GM12878 (cell line): ENCODE data around the gene AIP. TPM values are rescaled to one million over a fixed set of nuclear protein-coding genes. Genes with fewer than 3 reads are reported as not detected.

Source experiments
- ATAC-seq: fragments of 200-7000 bp; cut with Tn5 transposase; 3 replicates; pipeline ENCODE4 v1.9.1; 2020; ENCODE audit warnings: mild to moderate bottlenecking, moderate library complexity
- BruUV-seq: library from RNA; stranded (reverse); fragments of 400-500 nt; replicated peaks from 2 replicates; lab custom pipeline; 2021; lab: Mats Ljungman, UMichigan
- CTCF ChIA-PET: fragments of 300-600 bp; sonication (Branson Sonifier 250); formaldehyde crosslinking; extraction: SDS; loops from one replicate; lab custom pipeline; 2021; ENCODE audit warnings: inconsistent platforms; lab: Yijun Ruan, JAX
- POLR2A ChIA-PET: fragments of 350-600 bp; formaldehyde crosslinking; extraction: SDS; loops from one replicate; lab custom pipeline; 2021; ENCODE audit warnings: inconsistent platforms; lab: Charles Lee
- RAD21 ChIA-PET: fragments of 300-600 bp; sonication (Branson Sonifier 250); formaldehyde crosslinking; loops from one replicate; lab custom pipeline; 2023; ENCODE audit warnings: antibody characterized with exemption; ENCODE audit not compliant: unreplicated experiment; lab: Charles Lee
- SMC1A ChIA-PET: fragments of 300-600 bp; sonication (Branson Sonifier 250); formaldehyde crosslinking; loops from one replicate; lab custom pipeline; 2023; ENCODE audit not compliant: unreplicated experiment, uncharacterized antibody; lab: Charles Lee
- DNase-seq: peaks from one replicate; pipeline ENCODE4 v3.0.0-alpha.2; 2011; ENCODE audit warnings: low read depth, low spot score
- FAIRE-seq: peaks from 3 replicates; lab custom pipeline; 2011; peaks lifted over from hg19 to GRCh38; lab: Jason Lieb, UNC
- H2AFZ ChIP-seq: 2 replicates; pipeline ENCODE4 v1.6.0; 2011; ENCODE audit warnings: low read depth, low read length, control low read depth; ENCODE audit not compliant: control insufficient read depth
- H3K27ac ChIP-seq: 2 replicates; pipeline ENCODE4 v1.5.1; 2011; ENCODE audit warnings: control low read depth; ENCODE audit not compliant: control insufficient read depth, insufficient read depth
- H3K27me3 ChIP-seq, 2 experiments: replicated peaks in 1 of 2; 2 replicates each; pipeline versions ENCODE4 v1.6.0 to v1.6.1; 2011; ENCODE audit warnings: low read length in 1 of 2; ENCODE audit not compliant: control insufficient read depth in 2 of 2, insufficient read depth in 2 of 2
- H3K36me3 ChIP-seq, 2 experiments: 2 replicates each; pipeline ENCODE4 v1.5.1; 2011; ENCODE audit warnings: low read length in 1 of 2; ENCODE audit not compliant: control insufficient read depth in 2 of 2, insufficient read depth in 2 of 2
- H3K4me1 ChIP-seq: 2 replicates; pipeline ENCODE4 v1.6.1; 2011; ENCODE audit warnings: mild to moderate bottlenecking, low read length, moderate library complexity, mixed read lengths; ENCODE audit not compliant: control insufficient read depth, insufficient read depth
- H3K4me2 ChIP-seq: 2 replicates; pipeline ENCODE4 v1.6.0; 2011; ENCODE audit warnings: control low read depth; ENCODE audit not compliant: control insufficient read depth, insufficient read depth
- H3K4me3 ChIP-seq: fragments of 200-600 bp; sonication (generic); 2 replicates; pipeline ENCODE4 v1.5.1; 2016
- H3K79me2 ChIP-seq: 2 replicates; pipeline ENCODE4 v1.6.0; 2011; ENCODE audit warnings: low read length; ENCODE audit not compliant: control insufficient read depth, insufficient read depth
- H3K9ac ChIP-seq: 2 replicates; pipeline ENCODE4 v1.8.0; 2011; ENCODE audit warnings: low read length, control low read depth, mixed read lengths; ENCODE audit not compliant: control insufficient read depth, insufficient read depth
- H3K9me3 ChIP-seq: replicated peaks from 3 replicates; pipeline ENCODE4 v1.5.1; 2011; ENCODE audit warnings: mild to moderate bottlenecking, low read length; ENCODE audit not compliant: control insufficient read depth, insufficient read depth
- H4K20me1 ChIP-seq: 2 replicates; pipeline ENCODE4 v1.6.0; 2011; ENCODE audit not compliant: control insufficient read depth, insufficient read depth
- HCFC1 ChIP-seq: fragments of 150-350 bp; IDR thresholded peaks from 2 replicates; pipeline ENCODE4 v1.6.1; 2014; ENCODE audit warnings: low read length
- MTA2 ChIP-seq: fragments of 450-650 bp; IDR thresholded peaks from 2 replicates; pipeline ENCODE4 v1.6.1; 2016; ENCODE audit warnings: low read depth, mild to moderate bottlenecking, moderate library complexity
- POLR2A ChIP-seq: IDR thresholded peaks from 2 replicates; pipeline ENCODE4 v1.6.1; 2011; ENCODE audit warnings: low read depth, mild to moderate bottlenecking, low read length
- STAT1 ChIP-seq: fragments of 450-650 bp; conservative IDR thresholded peaks from 2 replicates; pipeline ENCODE4 v1.6.1; 2014; ENCODE audit warnings: antibody characterized with exemption, mild to moderate bottlenecking
- TBL1XR1 ChIP-seq: IDR thresholded peaks from 2 replicates; pipeline ENCODE4 v1.6.1; 2012; ENCODE audit warnings: low read depth, low read length, improper control_type of control experiment
- WGBS: methylation state at CpG from one replicate; pipeline ENCODE4 v1.1.6; 2016; ENCODE audit warnings: low lambda C conversion rate; ENCODE audit not compliant: insufficient replicate concordance, insufficient coverage; ENCODE audit errors: missing lambda C conversion rate; 5-methylcytosine and 5-hydroxymethylcytosine counted together
- in situ Hi-C: fragments of 300-500 bp; cut with MboI; formaldehyde crosslinking; loops from 9 replicates; pipeline ENCODE4 v1.14.3; 2018; ENCODE audit warnings: mixed read lengths
- intact Hi-C: fragments of 100-400 bp; cut with micrococcal nuclease; formaldehyde crosslinking; loops from one replicate; pipeline ENCODE4 v1.14.2; 2022; ENCODE audit not compliant: unreplicated experiment
- polyA plus RNA-seq, 11 experiments: library from polyadenylated mRNA; depleted of rRNA in 4 of 11; unstranded in 6 of 11; stranded (reverse) in 5 of 11; fragments of >200 nt; fragmentation: Nextera tagmentation in 4 of 11; fragmentation: Illumina TruSeq in 1 of 11; extraction: Ambion mirVana in 4 of 11; extraction: Trizol in 1 of 11; gene quantifications; 1 replicate in 1 of 11; 2 replicates in 10 of 11; pipeline versions ENCODE4 v1.2.1 to v1.2.3, GENCODE V29; 2011 to 2016; ENCODE audit warnings: inconsistent platforms in 2 of 11, missing spikeins in 2 of 11, low read depth in 1 of 11
- total RNA-seq, 4 experiments: library from RNA; depleted of rRNA in 3 of 4; stranded (reverse); fragments of >200 nt in 3 of 4; fragmentation: Illumina TruSeq in 1 of 4; extraction: Trizol in 1 of 4; gene quantifications; 2 replicates each; pipeline versions ENCODE4 v1.2.1 to v1.2.3, GENCODE V29; 2013 to 2021
- TF ChIP-seq, protein P1 (sequence below): fragments of 450-650 bp; formaldehyde crosslinking; IDR thresholded peaks from 2 replicates; pipeline ENCODE4 v1.4.0; 2022; ENCODE audit warnings: mild to moderate bottlenecking, moderate library complexity
- TF ChIP-seq, protein P2 (sequence below): fragments of 450-650 bp; IDR thresholded peaks from 2 replicates; pipeline ENCODE4 v1.6.1; 2018; ENCODE audit warnings: mild to moderate bottlenecking, low read depth, moderate library complexity; ENCODE audit not compliant: partially characterized antibody

Gene AIP
- total and polyA plus RNA-seq, 10 of the 15 experiments (the other 5 are each of a cell fraction or from before 2014, with no cell fraction given) = 12.6 to 164 (median 104) TPM

DNA sequence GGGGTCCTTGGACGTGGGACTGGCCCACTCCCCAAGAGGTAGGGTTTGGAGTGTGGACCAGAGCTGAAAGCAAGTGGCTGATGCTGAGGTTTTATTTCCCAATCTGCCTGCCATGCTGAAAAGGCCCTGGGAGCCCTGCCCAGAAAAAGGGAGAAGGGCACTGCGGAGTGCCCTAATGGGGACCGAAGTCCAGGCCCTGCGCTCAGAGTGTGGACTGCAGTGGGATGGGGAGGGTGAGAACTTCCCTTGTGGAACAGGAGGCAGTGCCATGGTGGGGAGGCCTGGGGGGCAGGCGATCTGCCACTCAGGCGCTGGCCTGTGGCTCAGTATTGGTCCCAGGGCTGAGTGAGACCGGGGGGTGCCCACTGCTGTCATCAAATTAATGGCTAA is 34.6 kb upstream of the AIP start:
- H3K9me3 ChIP-seq = no peaks in the 10 kb centered on the region
- H3K9ac ChIP-seq = no peak overlapping the region
- ATAC-seq = no peak
- CTCF ChIA-PET = interaction anchor here (0.7 to 1.5 kb wide), 3 partner anchors 11 to 12 kb away, joined by 3 to 6 read pairs (median 4); no protein-coding TSS in a partner anchor
- 96% methylated on average over 7 of the region's 7 CpGs for WGBS
- SMC1A ChIA-PET = interaction anchor here (1.3 kb wide), 1 partner anchor 11 kb away, joined by 6 read pairs; the partner anchor contains the start of gene PTPRCAP
- H3K4me3 ChIP-seq = no peak overlapping the region
- FAIRE-seq = no peak
- DNase-seq = no peak
- no peaks in the 10 kb centered on the region for H4K20me1 ChIP-seq
- no peak overlapping the region for H2AFZ ChIP-seq
- H3K4me2 ChIP-seq = no peak overlapping the region
- peaks cover 10% of the 10 kb centered on the region for H3K79me2 ChIP-seq
- in situ Hi-C loops = no loop called here
- intact Hi-C loops = no loop called here
- no peak for TF ChIP-seq HCFC1
- TF ChIP-seq POLR2A = 0 out of 2 replicates have a peak, but pooled peaks have one; percentile 19
- H3K27me3 ChIP-seq = no peaks in the 10 kb centered on the region
- no peak overlapping the region for H3K27ac ChIP-seq
- peaks cover 32% of the 10 kb centered on the region for H3K4me1 ChIP-seq
- no peaks in the 10 kb centered on the region for H3K36me3 ChIP-seq
- POLR2A ChIA-PET = interaction anchor here (1.9 kb wide), 2 partner anchors 13 to 36 kb away, joined by 4 to 7 read pairs; no protein-coding TSS in a partner anchor
- RAD21 ChIA-PET = no interaction called here
- BruUV-seq = no TSS peak

DNA sequence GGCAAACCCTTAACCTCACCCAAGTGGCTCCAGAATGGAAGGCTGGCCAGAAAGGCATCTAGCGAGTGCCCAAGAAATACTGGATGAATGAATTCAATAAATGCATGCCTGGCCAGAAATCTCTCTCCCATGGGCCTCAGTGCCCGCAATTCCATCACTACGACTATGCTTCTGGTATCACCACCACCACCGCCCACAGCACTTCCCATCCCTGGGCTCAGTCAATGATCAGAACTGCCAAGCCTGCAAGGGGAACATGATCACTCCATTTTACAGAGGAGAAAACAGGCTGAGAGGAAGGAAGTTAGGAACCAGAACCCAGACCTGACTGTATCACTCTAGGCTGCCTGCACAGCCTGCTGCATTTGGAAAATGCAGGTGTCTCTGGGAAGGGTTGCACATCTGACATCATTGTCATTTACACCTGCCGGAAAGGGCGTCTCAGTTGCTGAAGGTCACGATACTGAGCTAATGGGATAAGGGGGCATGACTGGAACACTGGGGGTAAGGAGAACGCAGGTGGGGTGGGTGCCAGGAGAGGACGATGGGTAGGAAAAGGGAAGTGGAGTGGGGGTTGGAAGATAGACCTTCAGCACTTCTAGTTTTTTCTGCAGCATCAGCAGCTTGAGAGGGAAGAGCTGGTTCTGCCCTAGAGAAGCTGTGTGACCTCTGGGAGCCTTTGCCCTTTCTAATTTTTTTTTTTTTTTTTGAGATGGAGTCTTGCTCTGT is 33.5 kb upstream of the AIP start:
- POLR2A ChIA-PET = interaction anchor here (0.7 to 1.9 kb wide), 8 partner anchors 9 to 1012 kb away, joined by 4 to 7 read pairs (median 4); partner anchors contain the start of gene PPP1CA
- intact Hi-C loops = no loop called here
- no peak for FAIRE-seq
- Histone ChIP-seq H2AFZ (no peak overlapping the region), H3K9me3 (no peaks in the 10 kb centered on the region), H3K27ac (no peak overlapping the region), H4K20me1 (no peaks in the 10 kb centered on the region), H3K4me3 (no peak overlapping the region), H3K4me2 (no peak overlapping the region), H3K79me2 (peaks cover 10% of the 10 kb centered on the region), H3K36me3 (no peaks in the 10 kb centered on the region), H3K27me3 (no peaks in the 10 kb centered on the region), H3K9ac (no peak overlapping the region), H3K4me1 (peaks cover 30% of the 10 kb centered on the region)
- in situ Hi-C loops = no loop called here
- CTCF ChIA-PET = interaction anchor here (0.6 to 1.2 kb wide), 4 partner anchors 10 to 48 kb away, joined by 3 to 5 read pairs (median 4); partner anchors contain the start of gene PPP1CA
- no peak for ATAC-seq
- no peak for DNase-seq
- 61% methylated on average over 9 of the region's 9 CpGs for WGBS
- SMC1A ChIA-PET = interaction anchor here (0.8 to 1.2 kb wide), 2 partner anchors 25 to 48 kb away, joined by 3 read pairs; partner anchors contain the start of gene PPP1CA
- TF ChIP-seq STAT1 (no peak), MTA2 (no peak), TBL1XR1 (no peak)
- TF ChIP-seq, protein P1, sequence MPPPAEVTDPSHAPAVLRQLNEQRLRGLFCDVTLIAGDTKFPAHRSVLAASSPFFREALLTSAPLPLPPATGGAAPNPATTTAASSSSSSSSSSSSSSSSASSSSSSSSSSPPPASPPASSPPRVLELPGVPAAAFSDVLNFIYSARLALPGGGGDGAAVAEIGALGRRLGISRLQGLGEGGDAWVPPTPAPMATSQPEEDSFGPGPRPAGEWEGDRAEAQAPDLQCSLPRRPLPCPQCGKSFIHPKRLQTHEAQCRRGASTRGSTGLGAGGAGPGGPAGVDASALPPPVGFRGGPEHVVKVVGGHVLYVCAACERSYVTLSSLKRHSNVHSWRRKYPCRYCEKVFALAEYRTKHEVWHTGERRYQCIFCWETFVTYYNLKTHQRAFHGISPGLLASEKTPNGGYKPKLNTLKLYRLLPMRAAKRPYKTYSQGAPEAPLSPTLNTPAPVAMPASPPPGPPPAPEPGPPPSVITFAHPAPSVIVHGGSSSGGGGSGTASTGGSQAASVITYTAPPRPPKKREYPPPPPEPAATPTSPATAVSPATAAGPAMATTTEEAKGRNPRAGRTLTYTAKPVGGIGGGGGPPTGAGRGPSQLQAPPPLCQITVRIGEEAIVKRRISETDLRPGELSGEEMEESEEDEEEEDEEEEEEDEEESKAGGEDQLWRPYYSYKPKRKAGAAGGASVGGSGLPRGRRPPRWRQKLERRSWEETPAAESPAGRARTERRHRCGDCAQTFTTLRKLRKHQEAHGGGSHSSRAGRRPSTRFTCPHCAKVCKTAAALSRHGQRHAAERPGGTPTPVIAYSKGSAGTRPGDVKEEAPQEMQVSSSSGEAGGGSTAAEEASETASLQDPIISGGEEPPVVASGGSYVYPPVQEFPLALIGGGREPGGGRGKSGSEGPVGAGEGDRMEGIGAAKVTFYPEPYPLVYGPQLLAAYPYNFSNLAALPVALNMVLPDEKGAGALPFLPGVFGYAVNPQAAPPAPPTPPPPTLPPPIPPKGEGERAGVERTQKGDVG (CRISPR knock-in tag) = no peak
- TF ChIP-seq, protein P2, sequence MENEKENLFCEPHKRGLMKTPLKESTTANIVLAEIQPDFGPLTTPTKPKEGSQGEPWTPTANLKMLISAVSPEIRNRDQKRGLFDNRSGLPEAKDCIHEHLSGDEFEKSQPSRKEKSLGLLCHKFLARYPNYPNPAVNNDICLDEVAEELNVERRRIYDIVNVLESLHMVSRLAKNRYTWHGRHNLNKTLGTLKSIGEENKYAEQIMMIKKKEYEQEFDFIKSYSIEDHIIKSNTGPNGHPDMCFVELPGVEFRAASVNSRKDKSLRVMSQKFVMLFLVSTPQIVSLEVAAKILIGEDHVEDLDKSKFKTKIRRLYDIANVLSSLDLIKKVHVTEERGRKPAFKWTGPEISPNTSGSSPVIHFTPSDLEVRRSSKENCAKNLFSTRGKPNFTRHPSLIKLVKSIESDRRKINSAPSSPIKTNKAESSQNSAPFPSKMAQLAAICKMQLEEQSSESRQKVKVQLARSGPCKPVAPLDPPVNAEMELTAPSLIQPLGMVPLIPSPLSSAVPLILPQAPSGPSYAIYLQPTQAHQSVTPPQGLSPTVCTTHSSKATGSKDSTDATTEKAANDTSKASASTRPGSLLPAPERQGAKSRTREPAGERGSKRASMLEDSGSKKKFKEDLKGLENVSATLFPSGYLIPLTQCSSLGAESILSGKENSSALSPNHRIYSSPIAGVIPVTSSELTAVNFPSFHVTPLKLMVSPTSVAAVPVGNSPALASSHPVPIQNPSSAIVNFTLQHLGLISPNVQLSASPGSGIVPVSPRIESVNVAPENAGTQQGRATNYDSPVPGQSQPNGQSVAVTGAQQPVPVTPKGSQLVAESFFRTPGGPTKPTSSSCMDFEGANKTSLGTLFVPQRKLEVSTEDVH = no peak
- BruUV-seq = no TSS peak
- RAD21 ChIA-PET = no interaction called here
